Choroid plexus epithelial cell (primary cell): Measurements from ENCODE around the gene ITPKB.
A peak's percentile ranks its signal among the peaks of the same experiment; 100 is the strongest.

Source experiments
- DNase-seq: peaks from one replicate; pipeline ENCODE4 v3.0.0-alpha.2; 2010; ENCODE audit warnings: low read depth
- H3K4me3 ChIP-seq: 2 replicates; pipeline ENCODE4 v1.5.1; 2011; ENCODE audit warnings: low read depth, mild to moderate bottlenecking, control low read depth, low read length, moderate library complexity
- CTCF ChIP-seq: conservative IDR thresholded peaks from 2 replicates; pipeline ENCODE4 v1.5.1; 2011; ENCODE audit warnings: low read depth, mild to moderate bottlenecking, control low read depth, inconsistent platforms, low read length, moderate library complexity

Gene ITPKB

DNA sequence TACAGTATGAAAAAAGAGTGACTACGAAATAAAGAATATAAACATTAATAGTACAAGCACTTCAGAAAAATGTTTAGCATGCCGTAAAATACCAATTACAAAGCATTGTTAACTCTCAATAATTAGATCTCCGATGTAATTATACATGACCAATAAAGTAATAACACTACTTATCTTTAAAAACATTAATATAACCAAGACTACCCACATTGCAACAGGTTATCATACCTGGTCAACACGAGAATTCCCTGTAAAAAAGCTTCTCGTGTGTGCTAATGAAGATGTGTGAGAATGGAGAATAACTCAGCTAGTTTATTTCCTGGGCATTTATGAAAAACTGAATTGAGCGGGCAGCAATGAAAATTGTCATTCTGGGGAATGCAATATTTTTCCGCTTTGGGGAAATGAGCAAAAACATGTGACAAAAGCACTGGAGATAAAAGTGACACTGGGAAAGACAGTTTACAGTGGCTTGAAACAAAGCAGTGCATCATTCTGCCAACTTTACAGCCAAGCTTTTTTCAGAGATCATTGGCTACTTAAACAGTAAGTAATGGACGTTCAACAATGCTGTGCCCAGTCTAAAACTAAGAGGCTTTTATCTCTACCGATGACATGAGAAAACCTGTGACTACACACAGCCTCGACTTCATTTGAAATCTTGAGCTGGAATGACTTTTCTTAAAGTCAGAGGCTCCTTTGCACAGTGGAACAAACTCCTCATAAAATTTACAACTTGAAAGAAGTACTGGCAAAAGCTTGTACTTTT lies 34.7 kb downstream of the ITPKB start:
- DNase-seq = no peak
- H3K4me3 ChIP-seq = no peak overlapping the region
- no peak for TF ChIP-seq CTCF

GRCh38 chr1:226702957-226703831 lies 35.9 kb downstream of the ITPKB start:
- no peak for TF ChIP-seq CTCF
- H3K4me3 ChIP-seq = peak overlapping the region; percentile 68
- DNase-seq = peak; percentile 82

- peak overlapping the region; percentile 68 for H3K4me3 ChIP-seq
- TF ChIP-seq CTCF = no peak
- peak; percentile 88 for DNase-seq
These were observed 36.6 kb downstream of the ITPKB start for GRCh38 chr1:226702318-226702956.

GRCh38 chr1:226700861-226701260 lies 38.2 kb downstream of the ITPKB start:
- no peak overlapping the region for H3K4me3 ChIP-seq
- no peak for DNase-seq
- TF ChIP-seq CTCF = no peak

DNA sequence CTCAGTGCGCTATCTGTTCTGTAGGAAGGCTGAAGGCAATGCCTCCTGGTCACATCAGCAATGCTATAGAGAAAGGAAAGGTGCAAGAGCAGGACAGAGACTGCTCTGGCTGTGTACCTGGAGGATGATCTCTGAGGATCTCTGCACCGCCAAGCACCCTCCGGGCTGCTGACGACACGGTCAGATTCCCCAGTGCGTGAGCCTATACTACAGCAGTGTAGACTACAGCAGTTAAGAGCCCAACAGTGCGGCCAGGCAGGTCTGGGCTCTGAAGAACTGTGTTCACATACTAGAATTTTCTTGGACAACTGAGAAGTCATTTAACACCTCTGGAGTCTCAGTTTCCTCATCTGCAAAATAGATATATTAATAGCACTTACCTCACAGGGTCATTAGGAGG lies 39.9 kb downstream of the ITPKB start:
- no peak for TF ChIP-seq CTCF
- no peak overlapping the region for H3K4me3 ChIP-seq
- no peak for DNase-seq

GRCh38 chr1:226698659-226699058 lies 40.4 kb downstream of the ITPKB start:
- no peak overlapping the region for H3K4me3 ChIP-seq
- no peak for TF ChIP-seq CTCF
- DNase-seq = no peak
